GM12892 (cell line): ENCODE results near the gene SMCHD1.

Experiments
- POLR2AphosphoS5 ChIP-seq: IDR thresholded peaks from 2 replicates; pipeline ENCODE4 v1.6.1; 2011; ENCODE audit warnings: low read depth, low read length, control low read depth
- TAF1 ChIP-seq: IDR thresholded peaks from 2 replicates; pipeline ENCODE4 v1.6.1; 2011; ENCODE audit warnings: low read depth, mild to moderate bottlenecking, control low read depth, low read length, borderline replicate concordance

GRCh38 chr18:2818281-2818680 lies 162.8 kb downstream of the SMCHD1 start:
- TF ChIP-seq POLR2AphosphoS5 (no peak), TAF1 (no peak)
